ENCODE results near the gene OR4N2. TPM values are rescaled to one million over a fixed set of nuclear protein-coding genes. Genes with fewer than 3 reads are reported as not detected.
"Not testable (repeated sequence)": the region's sequence is repeated elsewhere in the genome, so short reads cannot be mapped to it uniquely, and the experiment has no call there.

OR4N2 gene
- total RNA-seq, 1 donor from 2014 or later = not detected

- Mint-ChIP-seq H3K4me3 (ENCODE audit: low read depth) (no peak overlapping the region), H3K36me3 (ENCODE audit: low read depth) (no peaks in the 10 kb centered on the region), H3K27me3 (ENCODE audit: low read depth) (no peaks in the 10 kb centered on the region), H3K4me1 (ENCODE audit: low read depth) (no peaks in the 10 kb centered on the region), H3K9me3 (peaks cover 17% of the 10 kb centered on the region), H3K27ac (no peak overlapping the region)
- intact Hi-C loops (cut with micrococcal nuclease) = no loop called here
- no peak for DNase-seq (ENCODE audit: low spot score)
Measured at GRCh38 chr14:19801118-19801464, 2.5 kb upstream of the OR4N2 start.

- H3K27ac Mint-ChIP-seq; H3K27me3 Mint-ChIP-seq (ENCODE audit: low read depth); H3K4me3 Mint-ChIP-seq (ENCODE audit: low read depth); intact Hi-C loops (cut with micrococcal nuclease); H3K36me3 Mint-ChIP-seq (ENCODE audit: low read depth); DNase-seq (ENCODE audit: low spot score); H3K4me1 Mint-ChIP-seq (ENCODE audit: low read depth): not testable (repeated sequence)
- H3K9me3 Mint-ChIP-seq = peaks cover 32% of the 10 kb centered on the region
Measured at GRCh38 chr14:19813171-19813920, 9.8 kb downstream of the OR4N2 start.

DNA sequence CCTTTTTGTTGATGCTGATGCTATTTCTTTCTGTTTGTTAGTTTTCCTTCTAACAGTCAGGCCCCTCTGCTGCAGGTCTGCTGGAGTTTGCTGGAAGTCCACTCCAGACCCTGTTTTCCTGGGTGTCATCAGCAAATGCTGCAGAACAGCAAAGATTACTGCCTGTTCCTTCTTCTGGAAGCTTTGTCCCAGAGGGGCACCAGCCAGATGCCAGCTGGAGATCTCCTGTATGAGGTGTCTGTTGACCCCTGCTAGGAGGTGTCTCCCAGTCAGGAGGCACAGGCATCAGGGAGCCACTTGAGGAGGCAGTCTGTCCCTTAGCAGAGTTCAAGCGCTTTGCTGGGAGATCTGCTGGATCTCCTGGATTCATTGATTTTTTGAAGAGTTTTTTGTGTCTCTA, 16.3 kb downstream of the OR4N2 start:
- H3K4me3 Mint-ChIP-seq (ENCODE audit: low read depth); H3K27me3 Mint-ChIP-seq (ENCODE audit: low read depth); intact Hi-C loops (cut with micrococcal nuclease); H3K36me3 Mint-ChIP-seq (ENCODE audit: low read depth); DNase-seq (ENCODE audit: low spot score); H3K27ac Mint-ChIP-seq; H3K4me1 Mint-ChIP-seq (ENCODE audit: low read depth): not testable (repeated sequence)
- H3K9me3 Mint-ChIP-seq = peaks cover 13% of the 10 kb centered on the region

- H3K27me3 Mint-ChIP-seq (ENCODE audit: low read depth); intact Hi-C loops (cut with micrococcal nuclease); H3K36me3 Mint-ChIP-seq (ENCODE audit: low read depth); H3K4me1 Mint-ChIP-seq (ENCODE audit: low read depth); H3K27ac Mint-ChIP-seq; DNase-seq (ENCODE audit: low spot score); H3K4me3 Mint-ChIP-seq (ENCODE audit: low read depth): not testable (repeated sequence)
- H3K9me3 Mint-ChIP-seq = peaks cover 13% of the 10 kb centered on the region
Measured at GRCh38 chr14:19821016-19821415, 17.4 kb downstream of the OR4N2 start.

DNA sequence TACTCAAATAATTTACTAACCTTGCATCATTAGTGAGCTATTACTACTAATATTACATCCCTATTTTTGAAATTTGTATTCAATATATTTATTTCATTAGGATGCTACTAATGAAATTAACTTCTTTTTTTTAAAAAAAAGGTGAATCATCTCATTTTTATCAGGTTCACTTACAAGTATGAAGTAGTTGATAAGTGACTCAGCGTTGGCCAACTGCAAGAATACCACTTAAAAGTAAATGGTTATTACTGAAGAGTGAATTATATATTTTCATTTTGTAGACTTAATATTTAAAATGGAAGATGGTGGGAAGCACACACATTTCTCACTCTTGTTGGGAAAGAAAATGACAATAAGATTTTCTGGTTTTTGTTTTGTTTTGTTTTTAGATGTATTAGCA, 19.6 kb downstream of the OR4N2 start:
- no peak for DNase-seq (ENCODE audit: low spot score)
- Mint-ChIP-seq H3K27ac (no peak overlapping the region), H3K4me1 (ENCODE audit: low read depth) (no peaks in the 10 kb centered on the region), H3K36me3 (ENCODE audit: low read depth) (no peaks in the 10 kb centered on the region), H3K9me3 (peaks cover 13% of the 10 kb centered on the region), H3K4me3 (ENCODE audit: low read depth) (no peak overlapping the region), H3K27me3 (ENCODE audit: low read depth) (no peaks in the 10 kb centered on the region)
- intact Hi-C loops (cut with micrococcal nuclease) = no loop called here

GRCh38 chr14:19823765-19824164, 20.2 kb downstream of the OR4N2 start:
- Mint-ChIP-seq H3K9me3 (peaks cover 13% of the 10 kb centered on the region), H3K27ac (no peak overlapping the region), H3K4me3 (ENCODE audit: low read depth) (no peak overlapping the region), H3K36me3 (ENCODE audit: low read depth) (no peaks in the 10 kb centered on the region), H3K4me1 (ENCODE audit: low read depth) (no peaks in the 10 kb centered on the region), H3K27me3 (ENCODE audit: low read depth) (no peaks in the 10 kb centered on the region)
- intact Hi-C loops (cut with micrococcal nuclease) = no loop called here
- DNase-seq (ENCODE audit: low spot score) = no peak

GRCh38 chr14:19827626-19828244, 24.2 kb downstream of the OR4N2 start:
- not testable (repeated sequence) for H3K9me3 Mint-ChIP-seq; H3K4me3 Mint-ChIP-seq (ENCODE audit: low read depth)

DNA sequence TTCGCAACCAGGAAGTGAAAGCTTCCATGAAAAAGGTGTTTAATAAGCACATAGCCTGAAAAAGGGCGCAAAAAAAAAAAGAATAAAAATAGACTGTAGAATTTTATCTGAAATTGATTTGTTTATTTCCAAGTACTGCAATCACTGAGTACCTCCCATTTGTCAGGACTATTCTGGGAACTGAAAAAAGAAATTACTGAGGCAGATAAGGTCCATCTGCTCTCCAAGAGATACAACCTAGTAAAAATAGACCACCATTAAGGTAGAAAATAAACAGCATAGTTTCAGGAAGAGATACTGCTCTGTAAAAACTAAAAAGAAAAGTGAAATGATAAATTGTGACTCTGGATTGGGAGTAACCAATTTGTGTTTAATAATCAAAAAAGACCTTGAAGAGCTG, 24.7 kb downstream of the OR4N2 start:
- peaks cover under 1% of the 10 kb centered on the region for H3K9me3 Mint-ChIP-seq

More at GRCh38 chr14:19827626-19828244, 24.2 kb downstream of the OR4N2 start:
- intact Hi-C loops (cut with micrococcal nuclease); DNase-seq (ENCODE audit: low spot score); H3K4me1 Mint-ChIP-seq (ENCODE audit: low read depth); H3K27ac Mint-ChIP-seq; H3K36me3 Mint-ChIP-seq (ENCODE audit: low read depth); H3K27me3 Mint-ChIP-seq (ENCODE audit: low read depth): not testable (repeated sequence)

GRCh38 chr14:19834203-19834848, 30.8 kb downstream of the OR4N2 start:
- DNase-seq (ENCODE audit: low spot score); H3K9me3 Mint-ChIP-seq; H3K27me3 Mint-ChIP-seq (ENCODE audit: low read depth); H3K4me1 Mint-ChIP-seq (ENCODE audit: low read depth); H3K4me3 Mint-ChIP-seq (ENCODE audit: low read depth); H3K27ac Mint-ChIP-seq; H3K36me3 Mint-ChIP-seq (ENCODE audit: low read depth); intact Hi-C loops (cut with micrococcal nuclease): not testable (repeated sequence)

More for the DNA sequence above, 24.7 kb downstream of the OR4N2 start:
- H3K27ac Mint-ChIP-seq = no peak overlapping the region
- H3K36me3 Mint-ChIP-seq (ENCODE audit: low read depth) = no peaks in the 10 kb centered on the region
- no peak overlapping the region for H3K4me3 Mint-ChIP-seq (ENCODE audit: low read depth)
- DNase-seq (ENCODE audit: low spot score) = no peak
- intact Hi-C loops (cut with micrococcal nuclease) = no loop called here
- H3K4me1 Mint-ChIP-seq (ENCODE audit: low read depth) = no peaks in the 10 kb centered on the region
- no peaks in the 10 kb centered on the region for H3K27me3 Mint-ChIP-seq (ENCODE audit: low read depth)

DNA sequence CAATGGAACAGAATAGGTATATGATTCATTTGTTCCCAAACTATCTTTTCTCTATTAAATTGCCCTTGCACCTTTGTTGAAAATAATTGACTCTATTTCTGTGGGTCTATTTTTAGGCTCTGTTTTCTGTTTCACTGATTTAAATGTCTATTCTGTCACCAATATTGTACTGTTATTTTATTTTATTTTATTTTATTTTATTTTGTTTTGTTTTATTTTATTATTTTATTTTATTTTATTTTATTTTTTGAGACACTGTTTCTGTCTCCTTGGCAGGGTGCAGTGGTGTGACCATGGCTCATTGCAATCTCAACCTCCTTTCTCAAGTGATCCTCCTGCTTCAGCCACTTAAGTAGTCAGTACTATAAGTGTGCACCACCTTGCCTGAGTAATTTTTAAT, 34.9 kb downstream of the OR4N2 start:
- Mint-ChIP-seq H3K4me3 (ENCODE audit: low read depth) (no peak overlapping the region), H3K27me3 (ENCODE audit: low read depth) (no peaks in the 10 kb centered on the region)
- intact Hi-C loops (cut with micrococcal nuclease) = no loop called here

DNA sequence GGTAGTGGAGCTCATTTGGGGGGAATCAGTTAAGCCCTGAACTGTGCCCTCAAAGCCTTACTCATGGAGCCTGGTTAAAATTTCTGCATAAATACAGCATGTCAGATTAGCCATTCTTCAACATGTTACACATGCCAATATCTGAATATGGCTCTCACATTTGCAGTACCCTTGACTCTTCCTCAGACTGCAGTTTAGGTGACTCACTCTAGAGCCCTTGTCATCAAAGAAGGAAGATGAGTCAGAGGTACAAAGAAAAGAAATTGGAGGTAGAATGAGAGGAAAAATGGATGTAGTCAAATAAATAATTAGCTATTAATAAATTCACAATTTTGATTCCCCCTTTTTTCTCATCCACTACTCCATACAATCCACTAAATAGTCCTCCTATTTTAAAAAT, 47.8 kb downstream of the OR4N2 start:
- Mint-ChIP-seq H3K4me1 (ENCODE audit: low read depth) (no peaks in the 10 kb centered on the region), H3K27me3 (ENCODE audit: low read depth) (no peaks in the 10 kb centered on the region), H3K4me3 (ENCODE audit: low read depth) (no peak overlapping the region), H3K9me3 (peaks cover 15% of the 10 kb centered on the region), H3K27ac (no peak overlapping the region), H3K36me3 (ENCODE audit: low read depth) (no peaks in the 10 kb centered on the region)
- intact Hi-C loops (cut with micrococcal nuclease) = no loop called here
- no peak for DNase-seq (ENCODE audit: low spot score)

More for the DNA sequence above, 34.9 kb downstream of the OR4N2 start:
- H3K9me3 Mint-ChIP-seq = peaks cover 10% of the 10 kb centered on the region
- H3K4me1 Mint-ChIP-seq (ENCODE audit: low read depth) = no peaks in the 10 kb centered on the region
- no peak overlapping the region for H3K27ac Mint-ChIP-seq
- DNase-seq (ENCODE audit: low spot score) = no peak
- H3K36me3 Mint-ChIP-seq (ENCODE audit: low read depth) = no peaks in the 10 kb centered on the region

DNA sequence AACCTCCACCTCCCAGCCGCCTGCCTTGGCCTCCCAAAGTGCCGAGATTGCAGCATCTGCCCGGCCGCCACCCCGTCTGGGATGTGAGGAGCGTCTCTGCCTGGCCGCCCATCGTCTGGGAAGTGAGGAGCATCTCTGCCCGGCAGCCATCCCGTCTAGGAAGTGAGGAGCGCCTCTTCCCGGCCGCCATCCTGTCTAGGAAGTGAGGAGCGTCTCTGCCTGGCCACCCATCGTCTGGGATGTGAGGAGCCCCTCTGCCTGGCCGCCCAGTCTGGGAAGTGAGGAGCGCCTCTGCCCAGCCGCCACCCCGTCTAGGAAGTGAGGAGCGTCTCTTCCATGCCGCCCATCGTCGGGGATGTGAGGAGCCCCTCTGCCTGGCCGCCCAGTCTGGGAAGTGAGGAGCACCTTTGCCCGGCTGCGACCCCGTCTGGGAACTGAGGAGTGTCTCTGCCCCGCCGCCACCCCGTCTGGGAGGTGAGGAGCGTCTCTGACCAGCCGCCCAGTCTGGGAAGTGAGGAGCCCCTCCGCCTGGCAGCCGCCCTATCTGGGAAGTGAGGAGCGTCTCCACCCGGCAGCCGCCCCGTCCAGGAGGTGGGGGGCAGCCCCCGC, 62.6 kb downstream of the OR4N2 start:
- H3K36me3 Mint-ChIP-seq (ENCODE audit: low read depth); DNase-seq (ENCODE audit: low spot score); H3K4me1 Mint-ChIP-seq (ENCODE audit: low read depth); H3K27me3 Mint-ChIP-seq (ENCODE audit: low read depth); H3K27ac Mint-ChIP-seq; intact Hi-C loops (cut with micrococcal nuclease); H3K4me3 Mint-ChIP-seq (ENCODE audit: low read depth); H3K9me3 Mint-ChIP-seq: not testable (repeated sequence)

- H3K4me3 Mint-ChIP-seq (ENCODE audit: low read depth) = no peak overlapping the region
- intact Hi-C loops (cut with micrococcal nuclease) = no loop called here
- no peak for DNase-seq (ENCODE audit: low spot score)
Measured at GRCh38 chr14:19873178-19873577, 69.6 kb downstream of the OR4N2 start.

More at GRCh38 chr14:19873178-19873577, 69.6 kb downstream of the OR4N2 start:
- Mint-ChIP-seq H3K27ac (no peak overlapping the region), H3K27me3 (ENCODE audit: low read depth) (no peaks in the 10 kb centered on the region), H3K36me3 (ENCODE audit: low read depth) (no peaks in the 10 kb centered on the region), H3K9me3 (no peaks in the 10 kb centered on the region), H3K4me1 (ENCODE audit: low read depth) (no peaks in the 10 kb centered on the region)
